ENCODE data around the gene ACSL4.
A peak's percentile ranks its signal among the peaks of the same experiment; 100 is the strongest.
"Not testable (repeated sequence)": the region's sequence is repeated elsewhere in the genome, so short reads cannot be mapped to it uniquely, and the experiment has no call there.

ACSL4 gene

GRCh38 chrX:109732017-109732801, 848 bp downstream of the ACSL4 start:
- DNase-seq (ENCODE audit: low spot score): peak; percentile 11

- no peak for DNase-seq (ENCODE audit: low spot score)
Observed at GRCh38 chrX:109728173-109728535, 4.9 kb downstream of the ACSL4 start.

GRCh38 chrX:109724971-109725370, 8.1 kb downstream of the ACSL4 start:
- not testable (repeated sequence) for DNase-seq (ENCODE audit: low spot score)

GRCh38 chrX:109720947-109721346, 12.1 kb downstream of the ACSL4 start:
- DNase-seq (ENCODE audit: low spot score): no peak

GRCh38 chrX:109719264-109719663, 13.8 kb downstream of the ACSL4 start:
- DNase-seq (ENCODE audit: low spot score): no peak

GRCh38 chrX:109716431-109717028, 16.5 kb downstream of the ACSL4 start:
- no peak for DNase-seq (ENCODE audit: low spot score)

GRCh38 chrX:109714340-109714958, 18.6 kb downstream of the ACSL4 start:
- no peak for DNase-seq (ENCODE audit: low spot score)

GRCh38 chrX:109710181-109710580, 22.9 kb downstream of the ACSL4 start:
- no peak for DNase-seq (ENCODE audit: low spot score)

- DNase-seq (ENCODE audit: low spot score): peak; percentile 3
Observed at GRCh38 chrX:109709129-109709631, 23.9 kb downstream of the ACSL4 start.

- no peak for DNase-seq (ENCODE audit: low spot score)
Observed at GRCh38 chrX:109707720-109708119, 25.3 kb downstream of the ACSL4 start.

- no peak for DNase-seq (ENCODE audit: low spot score)
Observed at GRCh38 chrX:109707319-109707718, 25.7 kb downstream of the ACSL4 start.

GRCh38 chrX:109704563-109704962, 28.5 kb downstream of the ACSL4 start:
- DNase-seq (ENCODE audit: low spot score): no peak

- DNase-seq (ENCODE audit: low spot score): no peak
Observed at GRCh38 chrX:109697855-109698254, 35.2 kb downstream of the ACSL4 start.

GRCh38 chrX:109696146-109696740, 36.8 kb downstream of the ACSL4 start:
- DNase-seq (ENCODE audit: low spot score): no peak

- DNase-seq (ENCODE audit: low spot score): no peak
Observed at GRCh38 chrX:109695637-109696036, 37.4 kb downstream of the ACSL4 start.

GRCh38 chrX:109691752-109692151, 41.3 kb downstream of the ACSL4 start:
- no peak for DNase-seq (ENCODE audit: low spot score)

- no peak for DNase-seq (ENCODE audit: low spot score)
Observed at GRCh38 chrX:109691277-109691676, 41.8 kb downstream of the ACSL4 start.

GRCh38 chrX:109687903-109688302, 45.2 kb downstream of the ACSL4 start:
- no peak for DNase-seq (ENCODE audit: low spot score)

- DNase-seq (ENCODE audit: low spot score): peak; percentile 1
Observed at GRCh38 chrX:109685656-109686078, 47.4 kb downstream of the ACSL4 start.

- DNase-seq (ENCODE audit: low spot score): no peak
Observed at GRCh38 chrX:109684136-109684535, 48.9 kb downstream of the ACSL4 start.

GRCh38 chrX:109681475-109682081, 51.5 kb downstream of the ACSL4 start:
- DNase-seq (ENCODE audit: low spot score): no peak

GRCh38 chrX:109679820-109680219, 53.2 kb downstream of the ACSL4 start:
- DNase-seq (ENCODE audit: low spot score): no peak

Data from CD4-positive, alpha-beta T cell treated with Interleukin-15 for 4 hours (primary cell).